HG03159 (cell line): ENCODE measurements around the gene DDX39A.
"Not testable (repeated sequence)": the region's sequence is repeated elsewhere in the genome, so short reads cannot be mapped to it uniquely, and the experiment has no call there.

Experiments
- ATAC-seq: cut with Tn5 transposase; IDR thresholded peaks from one replicate; pipeline ENCODE4 v1.9.1; 2021; ENCODE audit warnings: mild to moderate bottlenecking, moderate library complexity; ENCODE audit not compliant: unreplicated experiment

Gene DDX39A

DNA sequence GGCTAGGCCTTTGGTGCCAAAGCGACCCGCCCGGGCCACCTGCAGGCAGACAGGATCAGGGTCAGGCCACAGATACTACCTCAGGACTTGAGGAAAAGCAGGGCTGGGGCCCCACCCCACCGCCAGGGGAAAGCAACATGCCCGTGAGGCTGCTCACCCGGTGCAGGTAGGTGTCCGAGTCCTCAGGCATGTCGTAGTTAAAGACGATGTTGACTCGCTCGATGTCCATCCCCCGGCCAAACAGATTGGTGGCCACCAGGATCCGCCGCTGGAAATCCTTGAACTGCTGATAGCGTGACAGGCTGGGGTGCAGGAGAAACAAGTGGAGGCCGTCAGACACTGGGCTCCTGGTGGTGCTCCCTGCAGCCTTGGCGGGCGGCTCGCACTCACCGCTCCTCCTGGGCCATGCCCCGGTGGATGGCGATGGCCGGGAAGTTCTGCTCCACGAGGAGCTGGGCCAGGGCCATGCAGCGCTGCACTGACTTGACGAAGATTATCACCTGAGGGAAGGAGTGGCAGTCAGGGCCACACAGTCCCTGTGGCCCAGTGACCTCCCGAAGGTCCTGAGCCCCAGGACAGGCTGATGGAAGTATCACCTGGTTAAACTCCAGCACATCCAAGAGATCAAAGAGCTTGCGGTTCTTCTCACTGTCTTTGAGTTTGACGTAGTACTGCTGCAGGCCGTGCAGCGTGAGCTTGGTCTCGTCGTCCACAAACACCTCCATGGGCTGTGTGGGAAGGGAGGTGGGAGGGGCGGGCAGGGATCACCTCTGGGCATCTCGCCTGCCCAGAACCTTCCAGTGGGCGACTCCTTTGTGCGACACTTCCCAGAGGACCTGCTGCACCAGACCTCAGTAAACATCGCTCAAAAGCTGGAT lies 9.8 kb downstream of the DDX39A start:
- ATAC-seq = no peak

DNA sequence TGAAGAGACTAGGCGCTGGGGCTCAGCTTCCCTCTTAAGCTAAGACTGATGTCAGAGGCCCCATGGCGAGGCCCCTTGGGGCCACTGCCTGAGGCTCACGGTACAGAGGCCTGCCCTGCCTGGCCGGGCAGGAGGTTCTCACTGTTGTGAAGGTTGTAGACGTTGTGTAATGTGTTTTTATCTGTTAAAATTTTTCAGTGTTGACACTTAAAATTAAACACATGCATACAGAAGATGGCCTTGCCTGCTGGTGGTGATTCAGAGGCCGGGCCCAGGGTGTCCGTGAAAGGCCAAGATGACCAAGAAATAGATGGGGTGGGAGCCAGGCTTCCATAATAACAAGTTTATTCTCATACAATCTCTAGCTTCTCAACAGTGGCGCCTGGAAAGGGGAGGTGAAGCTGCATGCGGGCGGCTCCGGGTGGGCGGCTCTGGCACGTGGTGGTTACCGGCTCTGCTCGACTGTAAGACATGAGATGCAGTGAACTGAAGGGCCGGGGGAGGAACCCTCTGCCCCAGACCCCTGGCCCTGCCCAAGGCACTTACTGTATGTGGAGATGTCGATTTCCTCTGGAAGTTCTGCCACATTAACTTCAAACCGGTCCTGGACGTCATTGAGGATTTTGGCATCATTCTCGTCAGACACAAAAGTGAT lies 10.5 kb downstream of the DDX39A start:
- no peak for ATAC-seq

DNA sequence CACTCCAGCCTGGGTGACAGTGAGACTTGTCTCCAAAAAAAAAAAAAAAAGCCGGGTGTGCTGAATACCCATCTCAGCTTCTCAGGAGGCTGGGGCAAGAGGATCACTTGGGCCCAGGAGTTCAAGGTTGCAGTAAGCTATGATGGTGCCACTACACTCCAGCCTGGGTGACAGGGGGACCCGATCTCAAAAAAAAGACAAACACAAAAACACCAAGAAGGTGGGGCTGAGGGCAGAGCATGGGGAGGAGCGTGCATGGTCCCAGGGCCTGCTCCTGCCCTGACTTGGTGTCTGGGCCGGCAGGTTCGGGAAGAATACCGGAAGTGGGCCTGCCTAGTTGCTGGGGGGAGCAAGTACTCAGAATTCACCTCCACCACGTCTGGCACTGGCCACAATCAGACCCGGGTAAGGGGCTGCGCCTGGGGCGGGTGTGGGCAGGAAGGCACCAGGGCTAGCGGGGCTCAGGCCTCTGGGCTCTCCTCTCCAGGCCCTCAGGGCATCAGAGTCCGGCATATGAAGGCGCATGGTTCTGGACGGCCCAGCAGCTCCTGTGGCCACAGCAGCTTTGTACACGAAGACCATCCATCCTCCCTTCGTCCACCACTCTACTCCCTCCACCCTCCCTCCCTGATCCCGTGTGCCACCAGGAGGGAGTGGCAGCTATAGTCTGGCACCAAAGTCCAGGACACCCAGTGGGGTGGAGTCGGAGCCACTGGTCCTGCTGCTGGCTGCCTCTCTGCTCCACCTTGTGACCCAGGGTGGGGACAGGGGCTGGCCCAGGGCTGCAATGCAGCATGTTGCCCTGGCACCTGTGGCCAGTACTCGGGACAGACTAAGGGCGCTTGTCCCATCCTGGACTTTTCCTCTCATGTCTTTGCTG lies 11.3 kb downstream of the DDX39A start:
- ATAC-seq = no peak

DNA sequence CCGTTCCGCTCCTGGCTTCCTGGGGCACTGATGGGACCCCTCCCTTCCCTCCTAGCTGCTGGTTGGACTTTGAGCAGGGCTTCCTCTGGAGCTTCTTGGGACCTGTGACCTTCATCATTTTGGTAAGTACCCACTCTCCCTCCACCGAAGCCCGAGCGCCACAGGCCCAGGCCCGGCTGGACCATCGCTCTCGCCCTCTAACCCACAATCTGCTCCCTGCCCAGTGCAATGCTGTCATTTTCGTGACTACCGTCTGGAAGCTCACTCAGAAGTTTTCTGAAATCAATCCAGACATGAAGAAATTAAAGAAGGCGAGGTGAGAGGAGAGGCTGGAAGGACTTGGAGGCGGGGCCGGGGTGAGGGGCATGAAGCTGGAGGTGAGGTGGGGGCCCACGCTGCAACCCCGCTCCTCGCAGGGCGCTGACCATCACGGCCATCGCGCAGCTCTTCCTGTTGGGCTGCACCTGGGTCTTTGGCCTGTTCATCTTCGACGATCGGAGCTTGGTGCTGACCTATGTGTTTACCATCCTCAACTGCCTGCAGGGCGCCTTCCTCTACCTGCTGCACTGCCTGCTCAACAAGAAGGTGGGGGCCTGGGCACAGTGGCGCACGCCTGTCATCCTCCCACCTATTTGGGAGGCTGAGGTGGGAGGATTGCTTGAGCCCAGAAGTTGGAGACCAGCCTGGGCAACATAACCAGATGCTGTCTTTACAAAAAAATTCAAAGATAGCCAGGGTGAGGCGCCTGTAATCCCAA lies 12.3 kb downstream of the DDX39A start:
- ATAC-seq = no peak

DNA sequence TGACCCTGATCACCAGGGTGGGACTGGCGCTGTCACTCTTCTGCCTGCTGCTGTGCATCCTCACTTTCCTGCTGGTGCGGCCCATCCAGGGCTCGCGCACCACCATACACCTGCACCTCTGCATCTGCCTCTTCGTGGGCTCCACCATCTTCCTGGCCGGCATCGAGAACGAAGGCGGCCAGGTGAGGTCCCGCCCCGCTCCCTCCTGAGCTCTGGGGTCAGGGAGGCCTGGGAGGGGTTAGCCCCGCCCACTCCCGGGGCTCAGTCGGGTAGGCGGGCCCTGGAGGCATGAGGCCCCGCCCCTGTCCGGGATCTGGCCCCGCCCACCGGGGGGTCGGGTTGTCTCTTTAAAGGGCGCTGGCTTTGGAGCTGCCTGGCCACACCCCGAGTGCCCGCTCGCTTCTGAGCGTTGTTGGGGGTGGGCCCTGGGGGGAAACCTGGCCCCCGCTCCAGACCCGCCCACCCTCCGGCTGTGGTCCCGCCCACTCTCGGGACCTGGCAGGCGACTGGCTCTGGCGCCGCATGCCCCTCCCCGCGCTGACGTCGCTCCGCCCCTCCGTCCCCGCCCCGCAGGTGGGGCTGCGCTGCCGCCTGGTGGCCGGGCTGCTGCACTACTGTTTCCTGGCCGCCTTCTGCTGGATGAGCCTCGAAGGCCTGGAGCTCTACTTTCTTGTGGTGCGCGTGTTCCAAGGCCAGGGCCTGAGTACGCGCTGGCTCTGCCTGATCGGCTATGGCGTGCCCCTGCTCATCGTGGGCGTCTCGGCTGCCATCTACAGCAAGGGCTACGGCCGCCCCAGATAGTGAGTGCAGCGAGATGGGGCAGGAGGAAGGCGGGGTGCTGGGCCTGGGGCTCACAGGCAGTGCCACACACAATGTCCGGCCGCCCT lies 13.1 kb downstream of the DDX39A start:
- ATAC-seq = peak; percentile 57

DNA sequence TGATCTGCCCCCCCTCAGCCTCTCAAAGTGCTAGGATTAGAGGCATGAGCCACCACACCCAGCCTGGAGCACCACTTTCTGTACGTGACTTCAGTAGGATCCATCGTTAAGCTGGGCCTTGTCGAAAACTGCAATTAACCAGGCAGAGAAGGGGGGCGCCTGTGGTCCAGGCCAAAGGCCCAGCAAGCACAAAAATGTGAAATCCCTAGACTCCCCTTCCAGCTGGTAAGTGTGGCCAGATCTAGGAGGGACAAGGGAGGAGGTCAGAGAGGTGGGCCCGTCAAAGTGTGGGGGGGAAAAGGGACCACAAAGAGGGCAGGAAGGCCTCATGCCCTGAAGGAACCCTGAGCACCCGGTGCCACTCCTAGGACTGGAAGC lies 13.8 kb downstream of the DDX39A start:
- ATAC-seq = no peak

DNA sequence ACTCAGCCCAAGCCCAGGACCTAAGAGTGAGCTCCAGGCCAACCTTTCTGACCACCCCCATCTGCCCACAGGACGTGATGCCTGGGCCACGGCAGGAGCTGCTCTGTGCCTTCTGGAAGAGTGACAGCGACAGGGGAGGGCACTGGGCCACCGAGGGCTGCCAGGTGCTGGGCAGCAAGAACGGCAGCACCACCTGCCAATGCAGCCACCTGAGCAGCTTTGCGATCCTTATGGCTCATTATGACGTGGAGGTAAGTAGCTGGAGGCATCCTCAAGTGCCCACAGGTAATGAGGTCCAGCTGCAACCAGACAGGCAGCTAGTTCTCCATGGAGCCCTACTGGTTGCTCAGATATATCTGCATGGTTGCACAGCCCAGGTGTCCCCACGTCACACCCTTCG lies 14.8 kb downstream of the DDX39A start:
- no peak for ATAC-seq

DNA sequence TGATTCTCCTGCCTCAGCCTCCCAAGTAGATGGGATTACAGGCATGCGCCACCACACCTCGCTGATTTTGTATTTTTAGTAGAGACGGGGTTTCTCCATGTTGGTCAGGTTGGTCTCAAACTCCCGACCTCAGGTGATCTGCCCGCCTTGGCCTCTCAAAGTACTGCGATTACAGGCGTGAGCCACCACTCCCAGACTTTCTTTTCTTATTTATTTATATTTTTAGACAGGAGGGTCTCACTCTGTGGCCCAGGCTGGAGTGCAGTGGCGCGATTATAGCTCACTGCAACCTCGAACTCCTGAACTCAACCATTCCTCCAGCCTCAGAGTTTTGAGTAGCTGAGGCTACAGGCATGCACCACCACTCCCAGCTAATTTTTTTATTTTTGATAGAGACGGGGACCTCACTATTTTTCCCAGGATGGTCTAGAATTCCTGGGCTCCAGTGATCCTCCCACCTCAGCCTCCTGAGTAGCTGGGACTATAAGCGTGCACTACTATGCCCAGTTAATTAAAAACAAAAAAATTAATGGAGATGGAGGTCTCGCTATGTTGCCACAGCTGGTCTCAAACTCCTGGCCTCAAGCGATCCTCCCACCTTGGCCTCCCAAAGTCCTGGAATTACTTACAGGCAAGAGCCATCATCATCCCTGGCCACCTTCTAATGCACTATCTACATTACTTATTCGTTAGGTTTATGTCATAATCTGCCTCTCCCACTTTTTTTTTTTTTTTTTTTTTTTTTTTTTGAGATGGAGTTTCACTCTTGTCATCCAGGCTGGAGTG lies 15.8 kb downstream of the DDX39A start:
- ATAC-seq = not testable (repeated sequence)

DNA sequence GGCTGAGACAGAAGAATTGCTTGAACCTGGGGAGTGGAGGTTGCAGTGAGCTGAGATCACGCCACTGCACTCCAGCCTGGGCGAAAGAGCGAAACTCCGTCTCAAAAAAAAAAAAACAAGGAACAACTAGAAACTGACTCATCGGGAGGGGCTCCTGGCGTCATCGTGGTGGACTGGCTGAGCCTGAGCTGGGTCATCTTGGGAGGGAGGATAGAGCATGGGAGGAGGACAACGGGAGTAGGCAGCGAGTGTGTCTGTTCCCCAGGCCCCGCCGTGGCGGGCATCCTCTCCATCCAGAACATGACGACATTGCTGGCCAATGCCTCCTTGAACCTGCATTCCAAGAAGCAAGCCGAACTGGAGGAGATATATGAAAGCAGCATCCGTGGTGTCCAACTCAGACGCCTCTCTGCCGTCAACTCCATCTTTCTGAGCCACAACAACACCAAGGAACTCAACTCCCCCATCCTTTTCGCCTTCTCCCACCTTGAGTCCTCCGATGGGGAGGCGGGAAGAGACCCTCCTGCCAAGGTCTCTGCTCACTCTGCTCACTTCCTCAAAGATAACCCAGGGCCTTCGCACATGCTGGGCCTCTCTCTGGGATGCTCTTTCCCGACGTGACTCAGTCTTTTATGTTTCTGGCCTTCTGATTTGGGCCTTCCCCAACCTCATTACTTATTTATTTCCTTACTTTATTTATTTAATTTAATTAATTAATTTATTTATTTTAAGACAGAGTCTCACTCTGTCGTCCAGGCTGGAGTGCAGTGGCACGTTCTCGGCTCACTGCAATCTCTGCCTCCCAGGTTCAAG lies 16.6 kb downstream of the DDX39A start:
- no peak for ATAC-seq

DNA sequence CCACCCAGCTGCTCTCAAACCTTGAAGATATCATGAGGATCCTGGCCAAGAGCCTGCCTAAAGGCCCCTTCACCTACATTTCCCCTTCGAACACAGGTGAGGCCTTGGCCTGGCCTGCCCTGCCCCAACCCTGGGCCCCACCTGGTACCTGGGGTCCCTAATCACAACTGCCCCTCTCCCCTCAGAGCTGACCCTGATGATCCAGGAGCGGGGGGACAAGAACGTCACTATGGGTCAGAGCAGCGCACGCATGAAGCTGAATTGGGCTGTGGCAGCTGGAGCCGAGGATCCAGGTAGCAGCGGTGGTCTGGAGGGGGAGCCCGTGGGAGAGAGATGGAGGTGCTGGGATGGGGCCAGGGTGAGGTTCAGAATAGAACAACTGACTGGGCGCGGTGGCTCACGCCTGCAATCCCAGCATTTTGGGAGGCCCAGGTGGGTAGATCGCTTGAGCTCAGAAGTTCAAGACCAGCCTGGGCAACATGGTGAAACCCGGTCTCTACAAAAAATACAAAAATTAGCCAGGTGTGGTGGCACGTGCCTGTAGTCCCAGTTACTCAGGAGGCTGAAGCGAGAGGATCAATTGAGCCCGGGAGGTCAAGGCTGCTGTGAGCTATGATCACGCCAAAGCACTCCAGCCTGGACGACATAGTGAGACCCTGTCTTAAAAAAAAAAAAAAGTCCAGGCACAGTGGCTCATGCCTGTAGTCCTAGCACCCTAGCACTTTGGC lies 17.5 kb downstream of the DDX39A start:
- no peak for ATAC-seq

DNA sequence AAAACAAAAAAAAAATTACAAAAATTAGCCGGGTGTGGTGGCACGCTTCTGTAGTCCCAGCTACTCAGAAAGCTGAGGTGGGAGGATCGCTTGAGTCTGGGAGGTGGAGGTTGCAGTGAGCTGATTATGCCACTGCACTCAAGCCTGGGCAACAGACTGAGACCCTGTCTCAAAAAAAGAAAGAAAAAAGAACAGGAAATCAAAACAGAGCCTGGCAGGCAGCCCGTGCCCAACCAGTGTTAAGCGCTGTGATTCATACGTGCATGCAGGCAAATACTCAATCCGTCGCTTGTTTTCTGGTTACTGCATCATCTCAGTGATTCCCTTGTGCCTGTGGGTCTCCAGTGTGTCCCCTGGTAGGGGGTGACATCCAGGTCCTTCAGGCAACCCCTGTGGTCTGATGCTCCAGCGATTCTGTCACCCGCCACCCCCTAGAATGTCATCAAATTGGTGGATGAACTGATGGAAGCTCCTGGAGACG lies 18.1 kb downstream of the DDX39A start:
- no peak for ATAC-seq

DNA sequence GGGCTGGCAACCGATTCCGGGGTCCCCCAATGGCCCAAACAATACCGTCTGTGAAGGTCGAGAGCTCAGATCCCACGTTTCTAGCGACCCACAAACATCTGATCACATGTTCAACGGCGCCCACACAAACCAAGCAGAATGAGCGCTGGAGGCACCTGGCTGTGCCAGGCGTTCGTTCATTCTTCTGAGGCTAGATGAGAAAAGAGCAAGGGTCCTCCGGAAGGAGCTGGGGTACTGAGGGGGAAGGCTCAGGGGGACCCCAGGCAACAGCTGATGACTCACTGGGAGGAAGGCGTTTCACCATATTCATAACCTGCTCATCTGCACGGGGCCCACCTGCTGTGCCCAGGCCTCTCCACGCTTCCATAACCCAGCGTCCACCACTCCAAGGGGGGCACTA lies 22.0 kb downstream of the DDX39A start:
- ATAC-seq = not testable (repeated sequence)

DNA sequence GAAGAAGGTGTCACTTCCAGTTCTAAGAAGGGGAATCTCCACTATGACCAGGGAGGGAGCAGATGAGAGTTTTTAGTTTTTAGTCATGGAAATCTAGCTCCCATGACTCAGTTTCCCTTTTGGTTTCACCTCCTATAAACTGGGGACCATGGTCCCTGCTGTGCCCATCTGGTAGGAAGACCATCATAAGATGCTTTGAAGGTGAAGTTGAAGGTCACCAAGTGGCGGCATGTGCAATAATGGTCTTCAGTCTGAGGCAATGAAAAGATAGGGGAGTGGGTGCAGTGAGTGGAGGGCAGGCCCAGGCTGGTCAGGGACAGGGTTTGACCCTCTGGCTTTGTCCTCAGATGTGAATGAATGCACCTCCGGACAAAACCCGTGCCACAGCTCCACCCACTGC lies 22.4 kb downstream of the DDX39A start:
- not testable (repeated sequence) for ATAC-seq

DNA sequence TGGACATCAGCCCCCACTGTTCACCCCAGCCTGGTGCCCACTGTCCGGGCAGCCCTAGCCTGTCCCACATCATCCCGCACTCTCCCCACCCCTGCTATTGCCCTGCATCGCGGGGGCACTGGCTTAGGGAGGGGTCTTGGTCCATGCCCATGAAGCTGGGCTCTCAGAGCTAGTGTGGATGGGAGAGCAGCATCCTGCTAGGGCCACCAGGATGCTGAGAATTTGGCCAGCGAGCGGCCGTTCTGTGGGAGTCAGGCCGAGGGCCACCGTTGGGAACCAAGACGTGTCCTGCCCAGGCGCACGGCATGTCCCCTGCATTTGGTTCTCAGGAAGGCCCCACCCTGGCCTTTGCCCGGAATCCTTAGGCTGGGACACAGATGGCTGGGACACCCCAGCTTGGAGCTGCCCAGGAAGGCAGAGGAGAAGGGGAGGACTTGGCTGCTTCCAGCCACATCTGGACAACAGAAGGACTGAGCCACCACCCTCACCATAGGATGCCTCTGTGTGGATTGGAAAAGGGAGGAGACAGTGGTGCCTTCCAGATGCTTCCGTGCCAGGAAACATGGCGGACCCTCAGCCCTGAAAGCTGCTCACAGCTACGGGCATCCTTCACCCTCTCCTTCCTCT lies 23.3 kb downstream of the DDX39A start:
- ATAC-seq = no peak

DNA sequence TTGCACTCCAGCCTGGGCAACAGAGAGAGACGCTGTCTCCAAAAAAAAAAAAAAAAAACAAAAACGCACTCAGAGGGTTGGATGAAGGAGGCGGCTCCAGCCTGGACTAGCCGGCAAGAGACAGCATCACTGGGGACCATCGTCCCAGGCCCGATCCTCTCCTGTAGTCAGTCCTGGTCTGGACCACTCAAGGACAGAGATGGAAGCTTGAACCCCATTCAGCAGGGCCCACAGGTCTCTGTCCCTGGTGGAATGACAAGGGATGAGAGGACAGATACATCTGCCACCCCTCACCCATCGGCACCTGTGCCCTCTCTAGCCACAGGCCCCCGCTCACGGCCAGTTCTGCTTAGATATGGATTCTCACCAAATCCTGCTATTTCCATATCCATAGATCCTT lies 23.9 kb downstream of the DDX39A start:
- ATAC-seq = no peak

DNA sequence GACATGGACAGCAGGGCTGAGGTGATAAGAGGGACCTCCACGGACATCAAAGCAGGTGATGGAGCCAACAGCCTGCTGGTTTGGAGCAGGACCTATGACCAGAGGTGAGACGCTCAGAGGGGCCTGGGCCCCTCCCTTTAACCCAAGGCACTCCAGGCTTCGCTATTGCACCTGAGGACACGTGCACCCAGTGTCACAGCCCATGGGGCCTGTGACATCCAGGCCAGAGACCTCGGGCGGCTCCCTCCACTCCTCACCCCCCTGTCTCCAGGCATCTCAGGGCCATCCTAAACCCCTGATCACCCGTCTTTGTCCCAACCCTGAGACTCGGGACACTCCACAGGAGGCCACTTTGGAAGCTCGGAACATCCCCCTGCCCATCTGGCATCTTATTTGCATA lies 25.0 kb downstream of the DDX39A start:
- no peak for ATAC-seq

DNA sequence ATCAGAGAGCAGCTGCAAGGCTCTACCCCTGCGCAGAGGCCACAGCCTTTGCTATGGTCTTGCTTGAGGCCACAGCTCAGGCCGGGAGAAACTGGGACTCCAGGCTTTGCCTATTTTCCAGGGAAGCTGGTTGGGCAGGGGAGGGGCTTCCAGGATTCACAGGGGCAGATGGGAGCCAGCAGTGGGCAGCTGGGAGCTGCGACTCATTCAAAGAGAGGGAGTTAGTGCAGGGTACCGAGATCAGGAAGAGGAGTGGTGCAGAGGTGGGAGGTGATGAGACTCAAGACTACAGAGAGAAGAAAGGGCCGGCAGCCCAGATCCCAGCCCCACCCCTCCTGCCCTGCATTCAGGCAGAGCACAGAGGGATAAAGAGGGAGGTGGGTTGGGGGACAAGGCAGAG lies 25.8 kb downstream of the DDX39A start:
- no peak for ATAC-seq
